Naive thymus-derived CD8-positive, alpha-beta T cell (primary cell): ENCODE results near the gene PPP3CA. TPM values are rescaled to one million over a fixed set of nuclear protein-coding genes. Genes with fewer than 3 reads are reported as not detected.

Experiments used
- ATAC-seq, 2 donors: fragments of 150-1000 bp; cut with Tn5 transposase in 1 of 2; sonication (Bioruptor Pico), chemical (Tn5 transposase) in 1 of 2; 1 replicate in 1 of 2; 2 replicates in 1 of 2; pipeline ENCODE4 v1.10.0; 2021; ENCODE audit warnings: mild to moderate bottlenecking in 2 of 2, moderate library complexity in 2 of 2
- POLR2A ChIA-PET: fragments of 350-600 bp; sonication (Branson Sonifier 250); formaldehyde crosslinking; loops from one replicate; lab custom pipeline; 2021; ENCODE audit warnings: antibody characterized with exemption; lab: Charles Lee
- DNase-seq, 10 donors: peaks; one replicate each; pipeline versions ENCODE4 v3.0.0 to v3.0.0-alpha.2; 2020 to 2022
- H3K27ac Mint-ChIP-seq, 10 donors: one replicate each; pipeline ENCODE4 v1.8.0; 2020 to 2022; ENCODE audit warnings: mild to moderate bottlenecking in 10 of 10, mixed read lengths in 10 of 10, moderate library complexity in 4 of 10, inconsistent platforms in 1 of 10
- H3K27me3 Mint-ChIP-seq, 5 donors: one replicate each; pipeline ENCODE4 v1.8.0; 2021 to 2022; ENCODE audit warnings: mixed read lengths in 5 of 5
- H3K36me3 Mint-ChIP-seq, 3 donors: one replicate each; pipeline ENCODE4 v1.8.0; 2020 to 2022; ENCODE audit warnings: mixed read lengths in 3 of 3, mild to moderate bottlenecking in 2 of 3, inconsistent platforms in 1 of 3
- H3K4me1 Mint-ChIP-seq, 4 donors: one replicate each; pipeline ENCODE4 v1.8.0; 2021 to 2022; ENCODE audit warnings: mixed read lengths in 4 of 4
- H3K4me3 Mint-ChIP-seq, 10 donors: one replicate each; pipeline ENCODE4 v1.8.0; 2020 to 2022; ENCODE audit warnings: mild to moderate bottlenecking in 10 of 10, mixed read lengths in 10 of 10, moderate library complexity in 6 of 10, inconsistent platforms in 1 of 10
- H3K9me3 Mint-ChIP-seq, 9 donors: one replicate each; pipeline ENCODE4 v1.8.0; 2020 to 2022; ENCODE audit warnings: mixed read lengths in 9 of 9, mild to moderate bottlenecking in 3 of 9, inconsistent platforms in 1 of 9, moderate library complexity in 1 of 9
- polyA plus RNA-seq, 3 donors: library from polyadenylated mRNA; unstranded; fragments of 300-500 nt; fragmentation: Illumina TruSeq; gene quantifications; one replicate each; pipeline ENCODE4 v1.2.3, GENCODE V29; 2021
- total RNA-seq, 8 experiments: library from RNA in 2 of 8; stranded (reverse) in 2 of 8; gene quantifications; one replicate each; pipeline ENCODE4 v1.2.3 and lab custom pipeline; 2021 to 2026

PPP3CA gene
- total and polyA plus RNA-seq, 5 experiments from 2014 or later: 2.8 to 23.7 (median 7.4) TPM

DNA sequence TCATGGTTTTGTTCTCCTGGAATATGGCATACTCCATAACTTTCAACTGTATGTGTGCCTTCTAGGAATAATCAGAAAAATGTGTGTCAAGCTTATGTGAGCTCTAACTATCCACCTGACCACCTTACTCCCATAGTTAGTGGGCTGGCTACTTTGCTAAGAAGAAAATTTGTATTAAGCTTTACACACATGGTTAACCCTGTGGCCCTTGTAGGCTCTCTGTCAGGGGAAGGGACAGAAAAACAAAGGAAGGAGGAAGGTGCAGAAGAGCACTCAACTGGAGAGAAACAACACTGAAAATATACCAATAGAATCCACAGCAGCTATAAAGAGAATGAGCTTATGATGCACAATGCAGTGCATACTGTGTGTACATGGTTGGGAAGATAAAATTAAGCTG is 84.6 kb downstream of the PPP3CA start:
- DNase-seq (no peak), ATAC-seq (no peak)
- POLR2A ChIA-PET: no interaction called here
- peak overlapping the region in 1 of 10 donors; percentile 33 for H3K27ac Mint-ChIP-seq
- no peaks in the 10 kb centered on the region for H3K9me3 Mint-ChIP-seq
- peaks cover 22 to 75% (median 36%) of the 10 kb centered on the region in 4 donors for H3K4me1 Mint-ChIP-seq
- H3K27me3 Mint-ChIP-seq: no peaks in the 10 kb centered on the region
- peaks cover 0 to 2% (median 0%) of the 10 kb centered on the region in 3 donors for H3K36me3 Mint-ChIP-seq
- H3K4me3 Mint-ChIP-seq: peak overlapping the region in 1 of 10 donors; percentile 16

DNA sequence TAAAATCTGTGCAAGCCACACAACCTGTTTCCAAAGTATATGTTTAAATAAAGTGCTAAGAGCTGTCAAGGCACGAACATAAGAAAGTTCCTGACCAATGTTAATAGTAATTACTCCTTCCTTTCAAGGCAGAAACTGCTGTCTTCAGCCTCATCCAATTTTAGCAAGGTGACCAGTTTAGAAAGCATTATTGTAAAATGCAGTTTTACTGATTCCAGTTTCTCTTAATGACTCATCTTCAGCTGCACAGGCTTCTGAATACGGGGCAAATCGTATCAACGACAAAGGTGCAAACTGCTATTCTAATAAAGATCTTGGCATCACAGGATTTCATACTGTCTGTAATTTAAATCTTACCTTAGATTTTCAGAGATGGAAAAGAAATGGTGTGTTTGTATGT is 87.5 kb downstream of the PPP3CA start:
- no peak for ATAC-seq
- no peak overlapping the region for H3K27ac Mint-ChIP-seq
- H3K9me3 Mint-ChIP-seq: no peaks in the 10 kb centered on the region
- POLR2A ChIA-PET: no interaction called here
- H3K4me1 Mint-ChIP-seq: peaks cover 24 to 77% (median 46%) of the 10 kb centered on the region in 4 donors
- no peak for DNase-seq
- H3K36me3 Mint-ChIP-seq: peaks cover 0 to 2% (median 0%) of the 10 kb centered on the region in 3 donors
- no peaks in the 10 kb centered on the region for H3K27me3 Mint-ChIP-seq
- H3K4me3 Mint-ChIP-seq: no peak overlapping the region

DNA sequence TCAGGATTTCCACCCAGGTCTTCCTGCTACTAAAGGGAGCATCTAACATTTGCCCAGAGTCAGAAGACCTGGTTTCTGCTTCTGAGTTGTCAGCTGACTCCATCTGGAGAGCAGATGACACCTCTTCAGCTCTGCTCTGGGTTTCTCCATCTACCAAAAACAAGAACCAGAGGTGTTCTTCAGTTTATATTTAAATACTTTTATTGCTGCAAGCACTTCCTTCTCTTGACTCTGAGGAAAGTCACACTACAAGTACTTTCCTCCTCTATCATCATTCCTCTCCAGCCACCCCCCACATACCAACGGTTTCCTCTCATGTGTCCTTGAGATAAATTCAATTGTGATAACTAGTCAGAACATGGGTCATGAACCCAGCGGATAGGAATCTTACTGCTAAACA is 88.4 kb downstream of the PPP3CA start:
- Mint-ChIP-seq H3K4me1 (peaks cover 24 to 72% (median 43%) of the 10 kb centered on the region in 4 donors), H3K36me3 (peaks cover 0 to 2% (median 0%) of the 10 kb centered on the region in 3 donors), H3K4me3 (peak overlapping the region in 3 of 10 donors; percentile 0 to 4 (median 4)), H3K9me3 (no peaks in the 10 kb centered on the region), H3K27me3 (no peaks in the 10 kb centered on the region), H3K27ac (peak overlapping the region in 3 of 10 donors; percentile 21 to 54 (median 22))
- no peak for DNase-seq
- no peak for ATAC-seq
- POLR2A ChIA-PET: no interaction called here

DNA sequence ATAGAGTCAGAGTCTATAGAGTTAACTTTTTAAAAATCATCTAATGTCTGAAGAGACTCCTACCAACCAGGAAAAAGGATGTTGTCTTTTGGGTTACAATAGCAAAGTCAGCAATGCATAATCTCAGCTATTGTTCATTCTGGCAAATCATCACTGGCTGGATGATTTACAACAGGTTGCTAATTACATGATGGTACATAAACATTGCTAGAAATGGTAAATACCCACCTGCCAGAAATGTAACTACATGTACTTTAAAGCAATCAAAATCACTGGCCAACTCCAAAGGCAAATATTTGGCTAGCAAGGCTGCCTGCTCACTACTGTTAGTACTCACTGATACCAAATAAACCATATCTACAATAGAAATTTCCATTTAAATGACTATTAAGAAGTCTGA is 91.1 kb downstream of the PPP3CA start:
- Mint-ChIP-seq H3K27me3 (no peaks in the 10 kb centered on the region), H3K9me3 (no peaks in the 10 kb centered on the region), H3K36me3 (peaks cover 0 to 2% (median 0%) of the 10 kb centered on the region in 3 donors), H3K4me1 (peaks cover 21 to 71% (median 52%) of the 10 kb centered on the region in 4 donors), H3K4me3 (no peak overlapping the region), H3K27ac (no peak overlapping the region)
- POLR2A ChIA-PET: no interaction called here
- ATAC-seq (no peak), DNase-seq (no peak)

DNA sequence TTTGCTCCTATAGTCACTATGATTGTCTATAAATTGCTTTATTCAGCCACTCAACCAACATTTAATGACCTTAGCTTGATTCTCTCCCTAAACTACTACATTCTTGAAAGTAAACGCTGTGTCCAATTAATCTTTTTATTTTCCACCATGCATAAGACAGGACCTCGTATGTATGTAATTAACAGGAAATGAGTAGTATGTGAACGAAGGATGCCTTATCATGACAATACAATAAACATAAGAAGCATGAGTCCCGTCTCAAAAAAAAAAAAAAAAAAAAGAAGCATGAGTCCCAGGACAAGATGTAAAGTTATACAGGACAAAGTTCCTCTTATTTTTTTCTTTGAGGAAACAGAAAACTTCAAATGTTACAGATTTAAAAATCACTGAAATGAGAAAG is 92.5 kb downstream of the PPP3CA start:
- peaks cover 0 to 2% (median 0%) of the 10 kb centered on the region in 3 donors for H3K36me3 Mint-ChIP-seq
- no peaks in the 10 kb centered on the region for H3K9me3 Mint-ChIP-seq
- peaks cover 17 to 58% (median 43%) of the 10 kb centered on the region in 4 donors for H3K4me1 Mint-ChIP-seq
- POLR2A ChIA-PET: no interaction called here
- DNase-seq (no peak), ATAC-seq (no peak)
- peak overlapping the region in 1 of 10 donors; percentile 16 for H3K4me3 Mint-ChIP-seq
- no peak overlapping the region for H3K27ac Mint-ChIP-seq
- H3K27me3 Mint-ChIP-seq: no peaks in the 10 kb centered on the region

DNA sequence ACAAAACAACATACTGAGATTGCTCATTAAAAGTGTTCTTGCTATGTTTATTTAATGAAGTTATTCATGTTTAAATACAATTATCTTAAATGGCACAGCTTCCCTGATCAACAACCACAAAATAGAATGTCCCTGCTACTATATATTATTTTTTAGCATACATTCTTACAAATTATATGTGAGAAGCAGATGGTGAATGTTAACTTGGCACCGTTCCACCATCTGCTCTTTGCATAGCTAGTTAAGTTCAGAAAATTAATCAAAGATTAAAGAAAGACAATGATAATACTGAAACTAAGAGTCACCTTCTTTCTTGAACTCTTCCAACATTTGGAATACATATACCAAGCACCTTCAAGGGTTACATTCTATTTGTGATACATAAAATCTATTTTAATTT is 94.2 kb downstream of the PPP3CA start:
- no peak for ATAC-seq
- peaks cover 7 to 44% (median 30%) of the 10 kb centered on the region in 4 donors for H3K4me1 Mint-ChIP-seq
- DNase-seq: no peak
- no peak overlapping the region for H3K27ac Mint-ChIP-seq
- H3K36me3 Mint-ChIP-seq: no peaks in the 10 kb centered on the region
- no peaks in the 10 kb centered on the region for H3K27me3 Mint-ChIP-seq
- POLR2A ChIA-PET: no interaction called here
- no peak overlapping the region for H3K4me3 Mint-ChIP-seq
- no peaks in the 10 kb centered on the region for H3K9me3 Mint-ChIP-seq

DNA sequence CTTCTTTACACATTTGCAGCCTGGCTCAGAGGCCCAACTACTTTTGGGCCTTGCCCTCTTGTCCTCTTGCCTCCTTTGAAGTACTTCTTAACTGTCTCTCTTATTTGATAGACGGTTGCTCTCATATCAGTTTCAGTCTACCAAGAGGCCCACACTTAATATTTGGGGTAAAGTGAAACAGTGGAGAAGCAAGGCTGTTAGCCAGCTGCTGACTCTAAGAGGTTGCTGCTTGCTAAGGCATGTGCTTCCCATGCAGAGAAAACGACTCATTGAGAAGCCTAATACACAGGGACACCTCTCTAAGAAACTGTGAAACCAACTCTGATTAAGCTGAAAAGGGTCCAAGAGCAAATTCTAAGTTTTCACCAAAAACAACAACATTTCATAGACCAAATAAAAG is 94.6 kb downstream of the PPP3CA start:
- ATAC-seq (no peak), DNase-seq (no peak)
- Mint-ChIP-seq H3K36me3 (no peaks in the 10 kb centered on the region), H3K27ac (peak overlapping the region in 1 of 10 donors; percentile 15), H3K4me1 (peaks cover 7 to 41% (median 30%) of the 10 kb centered on the region in 4 donors), H3K4me3 (no peak overlapping the region), H3K9me3 (no peaks in the 10 kb centered on the region), H3K27me3 (no peaks in the 10 kb centered on the region)
- POLR2A ChIA-PET: no interaction called here

- H3K4me3 Mint-ChIP-seq: no peak overlapping the region
- H3K9me3 Mint-ChIP-seq: no peaks in the 10 kb centered on the region
- ATAC-seq: no peak
- H3K36me3 Mint-ChIP-seq: peaks cover 0 to 5% (median 0%) of the 10 kb centered on the region in 3 donors
- peaks cover 5 to 33% (median 23%) of the 10 kb centered on the region in 4 donors for H3K4me1 Mint-ChIP-seq
- no peak for DNase-seq
- POLR2A ChIA-PET: no interaction called here
- no peaks in the 10 kb centered on the region for H3K27me3 Mint-ChIP-seq
- H3K27ac Mint-ChIP-seq: no peak overlapping the region
Measured at GRCh38 chr4:101251261-101251660, 96.1 kb downstream of the PPP3CA start.

- H3K36me3 Mint-ChIP-seq: peaks cover 0 to 5% (median 0%) of the 10 kb centered on the region in 3 donors
Measured at GRCh38 chr4:101244349-101244748, 103.0 kb downstream of the PPP3CA start.

DNA sequence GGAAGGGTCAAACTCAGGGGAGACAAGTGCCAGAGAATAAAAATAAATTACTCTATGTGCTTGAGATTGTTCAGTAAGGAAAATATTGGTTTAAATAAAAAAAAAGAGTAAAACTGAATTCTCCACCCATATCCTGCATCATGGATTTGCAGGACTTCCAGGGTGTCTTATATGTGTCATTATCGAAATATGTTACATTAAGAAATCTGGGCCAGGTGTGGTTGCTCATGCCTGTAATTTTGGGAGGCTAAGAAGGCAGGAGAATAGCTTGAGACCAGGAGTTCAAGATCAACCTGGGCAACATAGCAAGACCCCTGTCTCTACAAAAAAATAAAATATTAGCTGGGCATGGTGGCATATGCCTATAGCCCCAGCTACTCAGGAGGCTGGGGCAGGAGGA is 104.9 kb downstream of the PPP3CA start:
- POLR2A ChIA-PET: no interaction called here
- Mint-ChIP-seq H3K36me3 (peaks cover 0 to 5% (median 0%) of the 10 kb centered on the region in 3 donors), H3K27me3 (no peaks in the 10 kb centered on the region), H3K9me3 (no peaks in the 10 kb centered on the region), H3K4me1 (peaks cover 22 to 45% (median 34%) of the 10 kb centered on the region in 4 donors), H3K27ac (no peak overlapping the region), H3K4me3 (no peak overlapping the region)
- ATAC-seq (no peak), DNase-seq (no peak)

More at GRCh38 chr4:101244349-101244748, 103.0 kb downstream of the PPP3CA start:
- Mint-ChIP-seq H3K4me3 (no peak overlapping the region), H3K9me3 (no peaks in the 10 kb centered on the region), H3K27ac (no peak overlapping the region), H3K27me3 (no peaks in the 10 kb centered on the region), H3K4me1 (peaks cover 17 to 32% (median 23%) of the 10 kb centered on the region in 4 donors)
- ATAC-seq: no peak
- POLR2A ChIA-PET: no interaction called here
- DNase-seq: no peak

GRCh38 chr4:101240099-101240498 is 107.2 kb downstream of the PPP3CA start:
- DNase-seq: no peak
- H3K4me1 Mint-ChIP-seq: peaks cover 21 to 48% (median 33%) of the 10 kb centered on the region in 4 donors

GRCh38 chr4:101239665-101240064 is 107.7 kb downstream of the PPP3CA start:
- POLR2A ChIA-PET: no interaction called here
- no peak for DNase-seq
- no peak for ATAC-seq
- H3K27ac Mint-ChIP-seq: no peak overlapping the region
- no peaks in the 10 kb centered on the region for H3K36me3 Mint-ChIP-seq
- no peak overlapping the region for H3K4me3 Mint-ChIP-seq
- no peaks in the 10 kb centered on the region for H3K9me3 Mint-ChIP-seq
- H3K4me1 Mint-ChIP-seq: peaks cover 20 to 47% (median 31%) of the 10 kb centered on the region in 4 donors
- no peaks in the 10 kb centered on the region for H3K27me3 Mint-ChIP-seq

More at GRCh38 chr4:101240099-101240498, 107.2 kb downstream of the PPP3CA start:
- H3K27me3 Mint-ChIP-seq: no peaks in the 10 kb centered on the region
- H3K27ac Mint-ChIP-seq: no peak overlapping the region
- no peak for ATAC-seq
- H3K4me3 Mint-ChIP-seq: no peak overlapping the region
- POLR2A ChIA-PET: no interaction called here
- no peaks in the 10 kb centered on the region for H3K9me3 Mint-ChIP-seq
- H3K36me3 Mint-ChIP-seq: no peaks in the 10 kb centered on the region

- H3K4me1 Mint-ChIP-seq: peaks cover 16 to 48% (median 26%) of the 10 kb centered on the region in 4 donors
- H3K27me3 Mint-ChIP-seq: no peaks in the 10 kb centered on the region
- no peaks in the 10 kb centered on the region for H3K36me3 Mint-ChIP-seq
- POLR2A ChIA-PET: no interaction called here
- no peak for ATAC-seq
- H3K27ac Mint-ChIP-seq: peak overlapping the region in 1 of 10 donors; percentile 33
- H3K9me3 Mint-ChIP-seq: no peaks in the 10 kb centered on the region
- H3K4me3 Mint-ChIP-seq: no peak overlapping the region
- DNase-seq: no peak
Measured at GRCh38 chr4:101238706-101239105, 108.6 kb downstream of the PPP3CA start.

DNA sequence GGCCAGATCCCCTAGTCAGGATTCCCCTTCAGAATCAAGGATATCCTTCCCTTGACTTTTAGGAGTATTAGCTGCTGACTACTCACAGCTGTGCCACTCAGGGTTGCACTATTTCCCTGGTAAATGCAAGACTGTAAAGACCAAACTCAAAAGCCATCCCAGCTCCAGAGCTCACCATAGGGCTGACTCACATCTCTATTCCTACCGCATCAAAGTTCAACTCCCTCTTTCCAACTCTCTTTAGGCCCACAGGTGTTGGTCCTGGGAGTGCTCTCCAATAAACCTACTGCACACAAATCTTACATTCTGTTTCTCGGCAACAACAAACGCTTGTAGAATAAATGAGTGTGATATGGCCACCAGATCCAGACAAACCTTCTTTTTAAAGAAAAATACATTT is 109.6 kb downstream of the PPP3CA start:
- H3K27ac Mint-ChIP-seq: no peak overlapping the region
- H3K36me3 Mint-ChIP-seq: no peaks in the 10 kb centered on the region
- POLR2A ChIA-PET: no interaction called here
- H3K4me3 Mint-ChIP-seq: no peak overlapping the region
- DNase-seq (no peak), ATAC-seq (no peak)
- H3K9me3 Mint-ChIP-seq: no peaks in the 10 kb centered on the region
- H3K4me1 Mint-ChIP-seq: peaks cover 12 to 49% (median 27%) of the 10 kb centered on the region in 4 donors
- no peaks in the 10 kb centered on the region for H3K27me3 Mint-ChIP-seq
